Spleen (tissue), 11 donors: ENCODE measurements around the gene CCL16. TPM values are rescaled to one million over a fixed set of nuclear protein-coding genes. Genes with fewer than 3 reads are reported as not detected.
A peak's percentile ranks its signal among the peaks of the same experiment; 100 is the strongest.

Experiments
- DNase-seq: peaks from one replicate; pipeline ENCODE4 v3.0.0-alpha.2; 2020
- H3K27ac ChIP-seq, 8 donors: fragments of 200-600 bp; sonication (generic) in 7 of 8; 1 replicate in 4 of 8; 2 replicates in 4 of 8; pipeline versions ENCODE4 v1.5.0 to v1.8.0; 2016 to 2021; ENCODE audit warnings: inconsistent platforms in 4 of 8, mild to moderate bottlenecking in 4 of 8, moderate library complexity in 1 of 8
- H3K27me3 ChIP-seq, 7 donors: fragments of 200-600 bp; sonication (generic) in 6 of 7; replicated peaks in 1 of 7; 1 replicate in 4 of 7; 2 replicates in 3 of 7; pipeline versions ENCODE4 v1.5.0 to v1.8.0; 2016 to 2021; ENCODE audit warnings: inconsistent platforms in 3 of 7, mild to moderate bottlenecking in 1 of 7
- H3K36me3 ChIP-seq, 6 donors: fragments of 200-600 bp; sonication (generic) in 5 of 6; 1 replicate in 4 of 6; 2 replicates in 2 of 6; pipeline versions ENCODE4 v1.5.0 to v1.8.0; 2016 to 2021; ENCODE audit warnings: inconsistent platforms in 2 of 6
- H3K4me1 ChIP-seq, 6 donors: fragments of 200-600 bp; sonication (generic) in 5 of 6; 1 replicate in 3 of 6; 2 replicates in 3 of 6; pipeline versions ENCODE4 v1.5.0 to v1.8.0; 2016 to 2021; ENCODE audit warnings: inconsistent platforms in 3 of 6
- H3K4me3 ChIP-seq, 8 donors: fragments of 200-600 bp; sonication (generic) in 7 of 8; 1 replicate in 4 of 8; 2 replicates in 4 of 8; pipeline versions ENCODE4 v1.5.0 to v1.8.0; 2016 to 2021; ENCODE audit warnings: inconsistent platforms in 4 of 8, mild to moderate bottlenecking in 4 of 8, moderate library complexity in 2 of 8
- H3K9me3 ChIP-seq, 8 donors: fragments of 200-600 bp; sonication (generic) in 7 of 8; 1 replicate in 4 of 8; 2 replicates in 4 of 8; pipeline versions ENCODE4 v1.5.0 to v1.8.0; 2016 to 2021; ENCODE audit warnings: inconsistent platforms in 4 of 8
- CTCF ChIP-seq, 11 experiments: fragments of 200-600 bp in 7 of 11; fragments of 450-650 bp in 4 of 11; sonication (generic) in 4 of 11; IDR thresholded peaks in 8 of 11; conservative IDR thresholded peaks in 3 of 11; 1 replicate in 7 of 11; 2 replicates in 4 of 11; pipeline versions ENCODE4 v1.4.0 to v1.8.0; 2016 to 2021; ENCODE audit warnings: antibody characterized with exemption in 11 of 11, inconsistent platforms in 4 of 11, mild to moderate bottlenecking in 1 of 11
- POLR2A ChIP-seq, 3 donors: fragments of 450-650 bp; IDR thresholded peaks; one replicate each; pipeline ENCODE4 v1.5.1; 2017; ENCODE audit warnings: antibody characterized with exemption in 3 of 3, mild to moderate bottlenecking in 1 of 3
- POLR2AphosphoS5 ChIP-seq, 3 donors: sonication (generic); formaldehyde crosslinking; IDR thresholded peaks; one replicate each; pipeline ENCODE4 v1.5.1; 2017; ENCODE audit warnings: antibody characterized with exemption in 3 of 3
- WGBS, 5 donors: extraction: QIAGEN DNeasy Blood & Tissue Kit in 3 of 5; methylation state at CpG; one replicate each; pipeline versions ENCODE4 v1.1.5 to v1.1.7; 2013 to 2018; 5-methylcytosine and 5-hydroxymethylcytosine counted together
- intact Hi-C: fragments of 100-400 bp; cut with DNase I; formaldehyde crosslinking; loops from one replicate; pipeline ENCODE4 v1.15.0; 2023; ENCODE audit warnings: low total_unique reads
- polyA plus RNA-seq, 3 donors: library from polyadenylated mRNA; stranded (reverse); fragments of 200-250 nt; gene quantifications; one replicate each; pipeline ENCODE4 v1.2.1, GENCODE V29; 2013
- total RNA-seq, 7 donors: library from RNA; depleted of rRNA in 3 of 7; stranded (reverse); fragments of >200 nt in 3 of 7; fragmentation: NEBNext Ultra II Directional in 4 of 7; extraction: Animal tissue kit (Norgen Biotek cat#: 25700) in 4 of 7; gene quantifications; one replicate each; pipeline versions ENCODE4 v1.1.0 to v1.2.1, GENCODE V29; 2016 to 2021
- donor health status: healthy with polysubstance abuse.
- donor health status: DM: no; HTN: no; CAD: no; lungs with moderate emphysema.
- donor health status: DM: no; HTN: no; CAD: no.
- donor health status: Bipolar disorder and iron deficiency.
- donor health status: healthy.
- donor health status: DM: no; HTN: no; CAD: no.
- donor health status: DM: yes; HTN: yes; CAD: no.

CCL16 gene
- total and polyA plus RNA-seq, 10 donors: 0.27 to 8.4 (median 1.7) TPM

- Histone ChIP-seq H3K9me3 (no peaks in the 10 kb centered on the region), H3K27ac (no peak overlapping the region), H3K4me1 (peaks cover 0 to 9% (median 5%) of the 10 kb centered on the region in 6 donors), H3K27me3 (peaks cover 0 to 6% (median 0%) of the 10 kb centered on the region in 7 donors), H3K4me3 (no peak overlapping the region), H3K36me3 (no peaks in the 10 kb centered on the region)
- 76 to 84% (median 83%) methylated on average over 3 of the region's 3 CpGs for WGBS, 5 donors
- no peak for DNase-seq
- TF ChIP-seq POLR2AphosphoS5 (IDR thresholded peaks at IDR 0.05): no peak
- no peak for TF ChIP-seq POLR2A (IDR thresholded peaks at IDR 0.05)
- TF ChIP-seq CTCF (IDR thresholded peaks at IDR 0.05 in 8 of 11, conservative IDR thresholded peaks at IDR 0.05 in 3 of 11): no peak
- intact Hi-C loops: no loop called here
Observed at GRCh38 chr17:35949401-35949800, 31.9 kb downstream of the CCL16 start.

- WGBS, 5 donors: 82 to 93% (median 87%) methylated on average over 7 of the region's 7 CpGs
Observed at GRCh38 chr17:35948092-35948491, 33.2 kb downstream of the CCL16 start.

GRCh38 chr17:35947156-35947585, 34.1 kb downstream of the CCL16 start:
- TF ChIP-seq POLR2AphosphoS5 (IDR thresholded peaks at IDR 0.05): no peak
- no peak for TF ChIP-seq POLR2A (IDR thresholded peaks at IDR 0.05)
- TF ChIP-seq CTCF (IDR thresholded peaks at IDR 0.05 in 8 of 11, conservative IDR thresholded peaks at IDR 0.05 in 3 of 11): peak; percentile 38 to 80 (median 71)
- WGBS, 5 donors: 20 to 31% (median 27%) methylated on average over 12 of the region's 12 CpGs
- Histone ChIP-seq H3K9me3 (no peaks in the 10 kb centered on the region), H3K4me1 (peaks cover 0 to 9% (median 5%) of the 10 kb centered on the region in 6 donors), H3K27me3 (no peaks in the 10 kb centered on the region), H3K4me3 (peak overlapping the region in 2 of 8 donors; percentile 16 to 45), H3K36me3 (no peaks in the 10 kb centered on the region), H3K27ac (no peak overlapping the region)
- DNase-seq: no peak
- intact Hi-C loops: no loop called here

More at GRCh38 chr17:35948092-35948491, 33.2 kb downstream of the CCL16 start:
- H3K27ac ChIP-seq: no peak overlapping the region
- no peaks in the 10 kb centered on the region for H3K27me3 ChIP-seq
- H3K36me3 ChIP-seq: no peaks in the 10 kb centered on the region
- H3K4me1 ChIP-seq: peaks cover 0 to 9% (median 5%) of the 10 kb centered on the region in 6 donors
- no peak overlapping the region for H3K4me3 ChIP-seq
- TF ChIP-seq CTCF (IDR thresholded peaks at IDR 0.05 in 8 of 11, conservative IDR thresholded peaks at IDR 0.05 in 3 of 11) (no peak), POLR2A (IDR thresholded peaks at IDR 0.05) (no peak), POLR2AphosphoS5 (IDR thresholded peaks at IDR 0.05) (no peak)
- intact Hi-C loops: no loop called here
- no peak for DNase-seq
- H3K9me3 ChIP-seq: no peaks in the 10 kb centered on the region

GRCh38 chr17:35944151-35944550, 37.1 kb downstream of the CCL16 start:
- TF ChIP-seq POLR2A (IDR thresholded peaks at IDR 0.05): no peak
- no peak for TF ChIP-seq CTCF (IDR thresholded peaks at IDR 0.05 in 8 of 11, conservative IDR thresholded peaks at IDR 0.05 in 3 of 11)
- no peak for TF ChIP-seq POLR2AphosphoS5 (IDR thresholded peaks at IDR 0.05)
- Histone ChIP-seq H3K36me3 (no peaks in the 10 kb centered on the region), H3K4me3 (no peak overlapping the region), H3K27ac (no peak overlapping the region), H3K4me1 (peaks cover 0 to 9% (median 5%) of the 10 kb centered on the region in 6 donors), H3K27me3 (no peaks in the 10 kb centered on the region), H3K9me3 (no peaks in the 10 kb centered on the region)
- WGBS, 5 donors: 65 to 87% (median 73%) methylated on average over 4 of the region's 4 CpGs
- intact Hi-C loops: no loop called here
- no peak for DNase-seq
